K562 treated with DMSO at 1 percent for 48 hours (cell line): Measurements from ENCODE around the gene SAP30. TPM values are rescaled to one million over a fixed set of nuclear protein-coding genes. Genes with fewer than 3 reads are reported as not detected.

Experiments used
- total RNA-seq: library from RNA; unstranded; fragments of 300-600 nt; gene quantifications from 2 replicates; pipeline ENCODE4 v1.2.3, GENCODE V29; 2022; ENCODE audit warnings: low replicate concordance; ENCODE audit errors: extremely low read depth

Gene SAP30
- not detected in 2 replicates for total RNA-seq

GRCh38 chr4:173370477-173371291, at the start of gene SAP30:
Gene SAP30, plus strand, starts transcription at chr4:173370954. Its CDS starts 229 bp downstream, at chr4:173371183.

GRCh38 chr4:173334085-173334890, 36.5 kb upstream of the SAP30 start, which contains the start of gene HMGB2:
Gene HMGB2, minus strand, starts transcription at chr4:173334358. Its CDS starts 709 bp downstream, at chr4:173333649.

GRCh38 chr4:173398779-173399415, 28.1 kb downstream of the SAP30 start, which contains the start of gene SCRG1:
Gene SCRG1, minus strand, starts transcription at chr4:173399116. Its CDS starts 7,702 bp downstream, at chr4:173391414.

Other genes with a start within 250 kb of the SAP30 start
- gene GALNT7, start 202.1 kb upstream of the SAP30 start, total RNA-seq: not detected in 2 replicates
- 974 TPM in 1 of 2 replicates, not detected in the other for gene HMGB2, start 36.6 kb upstream of the SAP30 start, total RNA-seq
- gene SCRG1, start 28.2 kb downstream of the SAP30 start, total RNA-seq: not detected in 2 replicates
- not detected in 2 replicates for gene HAND2, start 159.3 kb downstream of the SAP30 start, total RNA-seq